ENCODE data around the gene ZNF407.

Gene ZNF407

DNA sequence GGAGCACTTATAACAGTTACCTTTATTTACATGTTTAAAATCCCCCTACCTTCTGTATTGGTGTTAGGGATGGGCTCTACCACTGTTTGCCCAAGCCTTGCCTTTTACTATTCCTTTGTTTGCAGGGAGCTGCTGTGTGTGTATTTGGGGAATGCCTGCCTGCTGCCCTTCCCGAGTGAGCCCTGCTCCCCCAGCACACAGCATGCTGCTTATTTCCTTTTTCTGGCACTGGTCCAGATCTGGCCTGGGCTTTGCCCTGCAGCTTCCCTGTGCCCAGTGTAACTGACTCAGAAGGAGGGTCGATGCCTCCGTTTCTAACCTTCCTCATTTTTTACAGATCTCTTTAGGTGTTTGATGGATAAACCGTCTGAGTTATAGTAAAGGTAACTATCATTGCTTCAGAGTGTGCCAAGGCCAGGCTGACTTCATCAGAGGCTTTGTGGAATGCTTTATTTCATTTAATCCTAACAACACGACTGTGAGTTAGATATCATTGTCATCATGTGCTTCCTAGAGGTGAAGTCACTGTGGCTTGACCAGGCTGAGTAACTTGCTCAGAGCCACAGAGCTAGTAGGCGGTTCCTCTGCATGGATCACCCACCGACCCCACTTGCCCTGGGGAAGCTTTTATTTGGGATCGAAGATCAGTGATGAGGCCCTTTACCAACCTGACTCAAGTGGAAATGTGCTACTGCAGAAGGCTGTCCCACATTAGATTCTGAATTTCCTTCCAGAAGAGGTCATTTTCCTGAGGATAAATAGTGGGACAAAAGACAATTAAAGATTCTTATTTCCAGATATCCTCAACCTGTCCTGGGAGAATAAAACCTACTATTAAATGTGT, 238.8 kb downstream of the ZNF407 start:
- peak; percentile 27 to 66 for DNase-seq

DNA sequence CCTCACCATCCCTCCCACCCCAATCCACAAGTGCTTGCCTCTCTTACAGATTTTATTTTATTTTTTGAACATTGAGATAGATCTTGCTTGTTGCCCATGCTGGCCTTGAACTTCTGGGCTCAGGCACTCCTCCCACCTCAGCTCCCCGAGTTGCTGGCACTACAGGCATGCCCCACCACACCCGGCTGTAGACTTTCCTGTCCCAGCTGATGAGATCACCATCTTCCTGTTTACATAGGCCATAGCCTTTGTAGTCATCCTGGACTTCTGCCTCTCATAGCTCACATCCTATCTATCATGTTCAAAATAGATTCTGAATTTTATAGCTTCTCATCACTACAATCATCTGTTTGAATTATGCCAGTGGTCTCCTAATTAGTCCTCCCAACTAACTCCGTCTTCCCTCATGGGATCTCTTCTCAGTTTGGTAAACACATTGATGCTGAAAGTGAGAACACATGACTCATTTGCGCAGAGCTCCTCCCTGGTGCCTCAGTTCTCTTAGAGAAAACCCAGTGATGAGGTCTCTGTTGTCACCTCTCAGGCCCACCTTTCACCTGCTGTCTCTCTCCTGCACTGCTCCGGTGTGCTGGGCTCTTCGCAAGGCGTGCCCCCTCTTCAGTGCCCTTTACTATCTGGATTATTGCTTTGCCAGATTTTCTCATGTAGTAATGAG, 243.0 kb downstream of the ZNF407 start:
- DNase-seq = no peak

DNA sequence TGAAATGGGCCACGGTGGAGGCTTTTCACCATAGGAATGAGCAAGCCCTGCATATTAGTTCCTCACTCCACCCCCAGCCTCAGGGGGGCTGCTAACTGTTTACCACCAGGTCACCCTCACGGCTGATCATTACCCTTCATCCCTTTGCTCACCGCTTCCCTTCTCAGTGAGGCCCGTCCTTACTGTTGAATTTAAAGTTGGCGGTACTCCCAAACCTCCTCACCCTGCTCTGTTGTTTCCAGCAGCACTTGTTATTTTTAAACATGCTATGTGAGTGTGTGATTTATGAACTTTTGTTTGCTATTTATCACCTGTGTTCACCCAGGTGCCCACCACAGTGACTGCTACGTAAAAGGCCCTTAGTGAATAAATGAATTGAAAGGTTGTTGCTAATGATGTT, 243.6 kb downstream of the ZNF407 start:
- DNase-seq = no peak

DNA sequence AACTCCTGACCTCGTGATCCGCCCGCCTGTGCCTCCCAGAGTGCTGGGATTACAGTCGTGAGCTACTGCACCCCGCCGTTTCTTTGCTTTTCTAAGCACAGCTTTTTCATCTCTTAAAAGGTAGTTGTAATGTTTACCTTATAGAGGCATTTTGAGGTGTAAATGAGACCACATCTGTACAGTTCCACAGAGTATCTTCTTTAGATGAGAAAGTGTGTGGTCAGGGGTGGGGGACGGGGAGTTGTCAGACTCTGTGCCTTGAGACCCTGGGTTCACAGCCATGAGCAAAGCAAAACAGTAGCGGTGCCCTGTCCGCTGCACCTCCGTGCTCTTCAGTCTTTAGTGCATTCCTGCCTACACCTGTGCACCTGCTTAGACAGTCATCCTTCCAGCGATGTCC, 251.6 kb downstream of the ZNF407 start:
- no peak for DNase-seq

DNA sequence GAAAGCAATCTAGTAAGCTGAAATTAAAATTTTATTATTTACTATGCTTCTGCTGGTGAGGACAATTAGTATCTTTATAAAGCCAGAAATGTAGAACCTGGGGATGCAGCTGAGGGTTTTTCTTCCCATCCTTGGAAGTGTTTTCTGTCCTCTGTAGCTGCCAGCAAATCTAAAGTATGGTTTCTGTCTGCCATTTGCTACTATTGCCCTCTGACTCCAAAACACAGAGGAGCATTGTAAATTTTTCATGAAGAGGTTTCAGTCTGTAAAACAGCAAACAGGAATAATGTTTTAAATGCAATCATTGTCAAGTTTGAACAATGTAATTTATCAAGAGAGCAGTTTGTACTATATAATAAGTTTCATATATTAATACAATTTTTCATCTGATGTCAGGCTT, 258.8 kb downstream of the ZNF407 start:
- no peak for DNase-seq

DNA sequence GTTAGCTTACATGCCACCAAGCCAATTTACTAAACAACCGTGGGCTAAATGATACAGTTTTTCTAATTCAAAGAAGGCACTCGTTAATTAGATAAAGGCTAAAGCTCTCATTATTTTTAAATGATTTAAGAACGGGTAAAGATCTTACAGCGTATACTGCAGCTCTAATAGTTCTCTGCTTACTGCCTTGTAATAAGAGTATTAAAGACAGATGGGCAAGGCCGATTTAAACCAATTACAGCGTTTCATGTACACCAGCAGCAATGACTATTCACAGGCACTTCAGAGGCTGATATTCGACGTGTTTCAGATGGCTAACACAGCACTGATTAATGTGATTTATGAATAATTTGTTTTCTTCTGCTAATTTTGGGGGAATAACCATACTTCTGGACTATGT, 259.3 kb downstream of the ZNF407 start:
- peak; percentile 71 to 88 for DNase-seq

DNA sequence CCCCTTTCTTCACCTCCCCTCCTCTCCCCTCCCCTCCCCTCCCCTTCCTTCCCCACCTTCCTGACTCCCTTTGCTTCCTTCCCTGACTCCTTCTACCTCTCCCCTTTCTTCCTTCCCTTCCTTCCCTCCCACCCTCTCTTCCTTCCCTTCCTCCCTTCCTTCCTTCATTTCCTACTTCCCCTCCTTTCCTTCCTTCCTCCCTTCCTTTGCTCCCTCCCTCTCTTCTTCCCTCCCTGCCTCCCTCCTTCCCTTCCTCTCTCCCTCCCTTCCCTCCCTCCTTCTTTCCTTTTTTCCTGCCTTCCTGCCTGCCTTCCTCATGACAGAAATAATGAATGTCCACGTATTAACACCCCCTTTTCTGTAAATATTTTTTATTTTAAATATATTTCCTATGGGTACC, 260.2 kb downstream of the ZNF407 start:
- DNase-seq = no peak

DNA sequence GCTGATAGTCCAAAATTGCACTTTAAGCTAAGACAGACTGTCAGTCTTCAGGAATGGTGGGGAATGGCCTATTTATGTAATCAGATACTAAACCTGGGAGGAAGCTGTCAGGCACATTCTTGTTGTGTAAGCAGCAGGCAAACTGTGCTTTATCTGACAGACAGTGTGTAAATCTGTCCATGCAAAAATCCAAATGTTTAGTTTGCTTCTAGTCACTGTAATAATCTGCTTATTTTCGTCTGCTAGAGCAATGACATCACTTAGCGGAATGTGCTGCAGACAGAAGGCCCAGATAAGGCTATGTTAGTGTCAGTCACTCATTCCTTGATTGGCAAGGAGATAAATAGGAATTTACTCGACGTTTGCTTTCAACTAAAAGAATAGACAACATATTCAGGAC, 263.5 kb downstream of the ZNF407 start:
- peak in 1 of 2 experiments; percentile 11 for DNase-seq

DNA sequence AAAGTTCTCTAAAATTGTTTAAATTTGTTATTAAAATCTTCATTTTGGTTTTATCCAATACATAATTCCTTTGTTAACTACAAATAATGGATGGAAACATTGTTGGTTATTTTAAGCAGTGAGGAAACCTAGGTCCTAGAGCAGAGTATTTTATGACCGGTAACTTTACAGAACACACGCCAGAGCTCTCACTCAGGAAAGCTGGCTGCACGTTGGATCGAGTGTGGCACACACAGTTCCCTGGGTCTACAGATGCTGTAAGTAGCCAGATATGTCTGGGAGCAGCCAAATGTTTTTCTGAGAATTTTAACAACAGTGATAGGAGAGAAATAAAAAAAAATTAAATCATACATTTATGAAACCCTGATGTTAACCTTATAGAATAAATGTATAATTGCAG, 264.4 kb downstream of the ZNF407 start:
- DNase-seq = no peak

DNA sequence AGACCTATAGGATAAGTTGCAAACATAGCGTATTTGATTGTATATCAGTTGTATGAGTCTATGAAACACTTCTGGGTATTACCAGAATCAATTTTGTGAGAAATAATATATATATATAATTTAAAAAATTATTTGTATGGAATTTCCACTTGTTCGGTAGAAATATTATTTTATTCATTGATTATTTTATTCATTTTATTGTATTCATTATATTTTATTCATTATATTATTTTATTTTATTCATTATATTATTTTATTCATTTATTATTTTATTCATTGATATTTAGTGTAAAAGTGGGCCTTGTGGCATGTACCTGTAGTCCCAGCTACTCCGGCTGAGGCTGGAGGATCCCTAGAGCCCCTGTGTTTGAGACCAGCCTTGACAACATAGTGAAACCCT, 268.9 kb downstream of the ZNF407 start:
- DNase-seq = no peak

DNA sequence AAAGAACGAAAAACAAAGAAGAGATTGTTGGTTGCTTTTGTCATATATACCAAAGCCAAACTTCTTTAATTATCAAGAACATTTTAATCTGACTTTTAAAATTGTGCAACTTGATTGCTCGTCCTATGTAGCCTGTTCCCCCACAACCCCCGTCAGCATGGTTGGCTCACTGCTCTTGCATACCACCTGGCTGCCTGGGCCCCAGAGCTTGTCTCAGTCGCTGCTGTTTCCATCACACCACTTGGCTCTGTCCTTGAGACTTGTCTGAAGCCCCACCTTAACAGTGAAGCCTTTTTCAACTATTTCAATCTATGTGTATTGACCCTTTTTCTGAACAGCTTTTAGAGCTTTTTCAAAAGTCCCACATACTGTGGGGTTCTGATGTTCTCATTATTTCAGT, 270.8 kb downstream of the ZNF407 start:
- DNase-seq = no peak

DNA sequence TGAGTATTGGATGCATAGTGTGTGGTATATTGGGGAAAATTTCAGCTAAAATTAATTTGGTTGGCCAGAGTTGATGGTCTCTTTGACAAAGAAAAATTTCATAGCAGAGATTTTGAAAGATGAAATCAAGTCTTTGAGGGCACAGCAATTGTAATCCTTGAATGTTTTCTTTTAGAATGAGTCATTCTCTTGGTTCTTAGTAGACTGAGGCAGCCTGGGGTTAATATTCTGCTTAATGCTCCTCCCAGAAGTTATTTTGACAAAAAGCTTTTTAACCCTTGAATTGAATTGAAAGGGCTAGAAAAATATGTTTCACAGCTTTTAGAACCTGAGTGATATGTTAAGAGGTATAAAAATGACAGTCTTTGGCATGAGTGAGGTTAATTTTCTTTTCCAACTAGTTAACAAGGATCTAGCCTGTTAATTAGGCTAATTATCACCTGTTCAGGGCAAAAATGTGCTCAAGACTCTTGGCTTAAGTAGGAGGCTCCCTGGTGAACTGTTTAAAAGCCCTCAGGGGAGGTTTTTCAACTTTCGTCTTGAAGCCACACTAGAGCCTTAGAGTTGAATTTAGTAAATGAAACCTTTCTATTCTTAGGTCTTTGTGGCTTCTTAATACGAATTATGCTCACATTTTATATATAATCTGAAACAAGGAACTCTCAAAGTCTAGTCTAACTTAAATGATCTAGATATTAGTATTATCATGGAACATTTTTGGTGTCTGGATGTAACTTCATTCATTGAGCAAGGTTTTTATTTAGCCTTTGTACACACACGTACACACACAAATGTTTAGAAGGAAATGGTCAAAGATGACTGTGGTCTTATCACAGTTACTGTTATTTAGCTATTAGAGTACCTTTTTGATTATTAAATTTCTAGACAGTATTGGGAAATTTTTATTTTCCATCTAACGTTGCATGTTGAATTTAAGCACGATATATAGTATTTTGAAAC, 272.5 kb downstream of the ZNF407 start:
- no peak for DNase-seq

DNA sequence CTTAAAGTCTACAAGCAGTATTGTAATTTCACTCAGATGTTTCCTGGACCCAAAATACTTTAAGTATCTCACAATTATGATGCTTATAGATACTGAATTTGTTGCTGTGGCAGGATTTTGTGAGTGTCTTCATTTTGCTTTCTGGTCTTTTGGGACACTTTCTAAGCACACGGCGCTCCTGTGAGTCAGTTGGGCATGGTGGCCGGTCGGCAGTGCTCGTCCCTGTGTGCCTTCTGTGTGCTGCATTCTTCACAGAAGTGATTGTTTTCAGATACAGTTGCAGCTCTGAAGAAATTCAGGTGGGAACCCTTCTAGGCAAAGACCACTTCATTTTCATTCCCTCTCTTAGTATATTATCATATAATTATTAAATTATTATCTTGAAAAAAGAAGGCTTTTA, 273.3 kb downstream of the ZNF407 start:
- DNase-seq = no peak

DNA sequence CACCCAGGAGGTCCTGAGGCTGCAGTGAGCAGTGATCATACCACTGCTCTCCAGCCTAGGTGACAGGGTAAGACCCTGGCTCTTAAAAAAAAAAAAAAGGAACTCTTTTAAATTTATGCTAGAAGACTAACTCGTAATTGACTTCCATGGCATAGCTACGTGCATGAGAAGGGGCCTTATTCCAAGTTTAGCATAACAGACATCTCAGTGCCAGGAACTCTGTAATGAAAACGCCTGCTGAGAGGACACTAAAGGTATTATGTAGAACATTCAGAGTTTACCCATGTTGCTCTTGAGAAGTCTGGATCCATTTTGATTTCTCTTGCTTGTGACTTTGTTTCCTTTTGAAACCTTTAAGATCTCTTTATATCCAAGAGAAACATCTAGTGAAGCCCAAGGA, 276.0 kb downstream of the ZNF407 start:
- DNase-seq = no peak

DNA sequence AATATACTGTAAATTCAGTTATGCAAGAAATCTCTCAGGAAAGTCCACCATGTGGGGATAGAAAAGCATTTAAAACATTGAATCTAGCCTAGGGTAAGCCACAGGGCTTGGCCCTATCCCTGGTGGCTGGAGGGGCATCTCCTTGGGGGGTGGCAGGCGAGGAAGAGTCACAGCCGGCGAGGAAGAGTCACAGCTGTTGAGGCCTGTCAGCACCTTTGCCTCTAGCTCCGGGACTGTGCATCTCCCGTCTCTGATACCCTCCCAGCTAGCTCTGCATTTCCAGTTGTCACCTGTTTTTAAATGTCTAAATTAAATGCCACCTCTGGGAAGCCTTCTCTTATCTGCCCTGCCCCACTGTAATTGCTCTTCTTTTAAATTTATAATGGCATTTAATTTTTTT, 276.7 kb downstream of the ZNF407 start:
- DNase-seq = no peak

DNA sequence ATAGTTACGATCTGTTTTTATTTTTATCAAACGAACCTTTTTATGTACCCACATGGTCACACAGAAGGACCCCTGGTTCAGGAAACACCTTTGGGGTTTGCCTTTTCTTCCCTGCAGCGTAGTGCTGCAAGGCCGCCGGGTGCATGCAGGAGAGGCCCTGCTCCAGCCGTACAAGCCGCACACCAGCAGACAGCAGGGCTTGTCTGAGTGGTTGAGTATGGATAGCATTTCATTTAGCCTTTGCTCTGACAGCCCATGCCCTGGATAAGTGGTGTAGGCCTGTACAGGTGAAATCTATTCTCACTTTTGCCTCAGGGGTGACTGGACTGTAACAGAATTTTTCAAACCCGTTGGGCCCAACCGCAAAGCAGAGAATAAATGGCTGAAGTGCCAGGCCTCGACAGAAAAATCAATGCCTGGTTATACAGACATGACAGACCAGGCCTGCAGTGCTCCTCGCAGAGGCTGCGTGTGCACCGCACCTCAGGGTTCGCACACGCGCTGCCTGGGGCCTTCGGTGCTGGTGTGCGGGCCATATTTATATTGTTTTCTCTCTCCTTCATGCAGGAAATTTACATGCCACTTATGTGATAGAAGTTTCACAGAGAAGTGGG, 279.1 kb downstream of the ZNF407 start:
- DNase-seq = no peak

DNA sequence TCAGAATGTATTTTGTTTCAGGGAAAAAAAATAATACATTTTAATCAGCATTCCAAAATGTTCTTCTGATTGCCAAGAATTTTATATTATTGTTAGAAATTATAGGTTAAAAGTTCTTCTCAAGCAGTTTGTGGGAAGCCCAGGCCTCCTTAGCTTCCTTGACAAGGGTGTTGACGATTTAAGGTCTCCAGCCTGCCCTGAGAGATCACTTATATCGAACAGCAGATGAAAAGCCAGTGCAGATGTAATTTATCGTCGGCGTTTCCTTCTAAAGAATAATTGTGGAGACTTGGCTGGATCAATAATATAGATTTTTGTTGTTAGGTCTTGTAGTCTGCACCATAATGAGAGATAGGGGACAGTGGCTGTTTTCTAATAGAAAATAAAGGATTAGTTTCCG, 280.6 kb downstream of the ZNF407 start:
- no peak for DNase-seq

DNA sequence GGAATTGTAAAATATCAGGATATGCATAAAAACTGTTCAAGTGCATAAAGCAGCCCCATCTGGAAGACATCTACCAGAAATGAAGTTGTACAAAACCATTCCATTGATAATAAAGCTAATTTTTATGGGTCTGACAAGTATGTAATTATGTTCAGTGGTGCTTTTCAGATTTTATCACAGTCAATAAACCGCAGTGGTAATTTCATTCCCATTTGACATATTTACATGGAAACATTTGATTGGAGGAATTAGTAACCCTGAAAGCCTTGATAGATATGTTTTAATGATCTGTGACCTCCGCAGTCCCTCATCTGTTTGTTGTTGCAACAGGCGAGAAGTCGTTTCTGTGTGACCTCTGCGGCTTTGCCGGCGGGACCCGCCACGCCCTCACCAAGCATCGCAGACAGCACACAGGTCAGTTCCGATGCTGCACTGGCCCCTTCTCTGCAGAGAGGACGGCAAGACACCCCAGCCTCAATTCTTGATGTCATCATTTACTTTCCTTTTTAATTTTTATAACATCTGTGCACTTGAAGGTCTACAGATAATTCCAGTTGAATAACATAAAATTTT, 283.1 kb downstream of the ZNF407 start:
- DNase-seq = no peak

DNA sequence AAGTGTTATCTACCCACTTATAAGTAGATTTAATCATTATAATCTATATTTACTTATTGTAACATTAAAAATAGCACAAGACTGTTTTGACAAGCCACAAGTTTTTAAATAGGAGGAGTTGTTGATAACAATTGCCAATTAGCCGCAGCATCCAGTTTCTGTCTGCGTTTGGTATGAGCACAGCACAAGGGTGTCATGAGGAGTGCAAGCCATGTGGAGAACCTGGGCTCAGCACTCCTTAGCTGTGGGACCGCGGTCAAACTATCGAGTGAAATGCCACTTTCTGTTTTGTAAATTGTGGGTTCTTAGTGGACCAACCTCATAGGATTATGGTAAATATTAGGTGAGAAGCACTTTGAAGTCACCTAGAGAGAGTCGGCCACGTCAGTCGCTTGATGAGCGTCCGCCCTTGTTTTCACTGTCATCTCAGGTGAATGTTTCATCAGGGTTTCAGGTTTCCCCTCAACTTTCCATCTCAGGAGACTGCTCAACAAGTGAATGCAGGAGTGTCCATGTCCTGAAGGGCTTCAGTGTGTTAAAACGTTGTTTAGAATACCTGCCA, 294.5 kb downstream of the ZNF407 start:
- no peak for DNase-seq

DNA sequence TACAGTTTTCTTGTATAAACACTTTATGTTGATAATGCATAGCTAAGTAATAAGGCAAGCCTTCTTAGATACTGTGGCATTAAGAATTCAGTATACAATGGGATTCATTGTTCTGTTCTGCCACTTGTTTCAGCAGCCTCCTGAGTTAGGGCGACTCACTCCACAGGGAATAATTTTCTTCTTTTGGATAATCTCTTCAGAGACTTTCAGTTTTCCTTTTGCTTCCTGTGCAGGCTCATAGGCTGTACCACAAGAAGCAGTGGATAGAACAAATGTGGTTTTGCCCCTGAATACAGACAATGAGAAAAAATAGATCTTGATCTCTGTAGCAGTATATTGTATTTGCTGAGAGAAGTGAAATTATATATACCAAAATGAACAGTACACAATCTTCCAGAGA, 298.0 kb downstream of the ZNF407 start:
- no peak for DNase-seq

DNA sequence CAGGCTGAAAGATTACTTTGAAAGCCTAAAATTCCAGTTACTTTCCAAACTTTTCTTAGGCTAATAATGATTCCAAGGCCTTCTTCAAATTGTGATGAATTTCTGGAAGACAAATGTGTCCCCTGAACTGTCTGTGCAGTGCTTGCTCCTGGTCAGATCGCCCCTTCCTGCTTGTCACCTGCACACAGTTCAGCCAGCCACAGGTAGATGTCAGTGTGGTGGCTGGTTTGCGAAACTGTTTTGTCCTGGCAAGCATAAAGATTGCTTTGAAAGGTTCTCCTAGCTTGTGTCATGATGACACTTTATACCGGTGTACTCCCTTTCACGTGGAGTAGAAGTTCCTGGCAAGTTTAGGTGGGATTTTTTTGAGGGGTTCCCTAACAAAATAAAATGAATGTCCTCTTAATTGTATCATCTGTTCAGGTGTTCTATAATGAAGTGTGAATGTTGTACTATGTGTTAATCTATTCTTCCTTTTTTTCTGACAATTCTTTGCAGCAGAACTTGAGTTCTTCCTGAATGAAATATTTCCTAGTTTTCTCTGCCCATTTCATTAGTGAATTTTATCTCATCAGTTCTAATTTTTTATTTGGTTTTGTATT, 298.8 kb downstream of the ZNF407 start:
- DNase-seq = peak; percentile 16 to 55

Data from NCI-H524 (cell line).